HFF-Myc (cell line): ENCODE data around the gene PAX7.

ENCODE experiments used
- DNase-seq: peaks from one replicate; pipeline ENCODE4 v3.0.0-alpha.2; 2011; ENCODE audit warnings: low read depth; ENCODE audit errors: extremely low read depth
- H3K4me3 ChIP-seq: replicated peaks from 2 replicates; pipeline ENCODE4 v1.5.1; 2011; ENCODE audit warnings: low read depth, mild to moderate bottlenecking, control low read depth, low read length
- TF ChIP-seq, protein P1 (sequence below): IDR thresholded peaks from 2 replicates; pipeline ENCODE4 v1.5.1; 2012; ENCODE audit warnings: mild to moderate bottlenecking, low read depth, low read length, control low read depth; ENCODE audit errors: missing control alignments

PAX7 gene

DNA sequence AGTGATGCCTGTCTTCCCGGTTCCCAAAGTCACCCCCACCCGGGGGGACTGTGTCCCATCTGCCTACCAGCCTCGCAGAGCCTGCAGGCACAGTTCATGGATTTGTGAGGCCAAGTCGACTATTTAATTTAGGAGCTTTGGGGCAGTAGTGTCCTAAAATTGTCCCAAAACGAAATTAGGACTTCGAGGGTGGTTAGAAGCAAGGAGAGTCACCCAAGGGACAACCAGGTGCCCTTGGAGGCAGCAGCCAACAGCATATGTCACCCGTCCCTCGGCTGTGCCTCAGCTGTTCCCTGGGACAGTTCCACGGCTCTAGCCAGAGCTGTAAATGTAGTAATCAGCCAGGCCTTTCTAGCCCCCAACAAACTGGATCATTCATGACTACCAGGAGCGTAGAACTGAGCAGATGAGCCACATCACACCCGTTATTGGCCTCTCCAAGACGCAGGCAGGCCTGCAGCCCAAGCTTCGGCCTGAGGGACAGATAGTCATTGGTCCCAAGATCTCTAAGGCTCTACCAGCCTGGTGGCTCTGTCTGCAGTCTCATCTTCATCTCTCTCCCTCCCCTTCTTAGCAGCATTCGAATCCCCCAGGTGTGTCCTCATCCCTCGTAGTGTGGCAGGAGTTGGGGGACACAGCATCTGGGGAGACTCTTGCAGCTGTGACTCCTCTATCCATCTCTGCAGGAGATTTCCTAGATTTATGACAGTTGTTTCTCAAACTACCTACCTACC, 2.9 kb downstream of the PAX7 start:
- no peak overlapping the region for H3K4me3 ChIP-seq
- TF ChIP-seq, protein P1, sequence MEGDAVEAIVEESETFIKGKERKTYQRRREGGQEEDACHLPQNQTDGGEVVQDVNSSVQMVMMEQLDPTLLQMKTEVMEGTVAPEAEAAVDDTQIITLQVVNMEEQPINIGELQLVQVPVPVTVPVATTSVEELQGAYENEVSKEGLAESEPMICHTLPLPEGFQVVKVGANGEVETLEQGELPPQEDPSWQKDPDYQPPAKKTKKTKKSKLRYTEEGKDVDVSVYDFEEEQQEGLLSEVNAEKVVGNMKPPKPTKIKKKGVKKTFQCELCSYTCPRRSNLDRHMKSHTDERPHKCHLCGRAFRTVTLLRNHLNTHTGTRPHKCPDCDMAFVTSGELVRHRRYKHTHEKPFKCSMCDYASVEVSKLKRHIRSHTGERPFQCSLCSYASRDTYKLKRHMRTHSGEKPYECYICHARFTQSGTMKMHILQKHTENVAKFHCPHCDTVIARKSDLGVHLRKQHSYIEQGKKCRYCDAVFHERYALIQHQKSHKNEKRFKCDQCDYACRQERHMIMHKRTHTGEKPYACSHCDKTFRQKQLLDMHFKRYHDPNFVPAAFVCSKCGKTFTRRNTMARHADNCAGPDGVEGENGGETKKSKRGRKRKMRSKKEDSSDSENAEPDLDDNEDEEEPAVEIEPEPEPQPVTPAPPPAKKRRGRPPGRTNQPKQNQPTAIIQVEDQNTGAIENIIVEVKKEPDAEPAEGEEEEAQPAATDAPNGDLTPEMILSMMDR = no peak
- no peak for DNase-seq

DNA sequence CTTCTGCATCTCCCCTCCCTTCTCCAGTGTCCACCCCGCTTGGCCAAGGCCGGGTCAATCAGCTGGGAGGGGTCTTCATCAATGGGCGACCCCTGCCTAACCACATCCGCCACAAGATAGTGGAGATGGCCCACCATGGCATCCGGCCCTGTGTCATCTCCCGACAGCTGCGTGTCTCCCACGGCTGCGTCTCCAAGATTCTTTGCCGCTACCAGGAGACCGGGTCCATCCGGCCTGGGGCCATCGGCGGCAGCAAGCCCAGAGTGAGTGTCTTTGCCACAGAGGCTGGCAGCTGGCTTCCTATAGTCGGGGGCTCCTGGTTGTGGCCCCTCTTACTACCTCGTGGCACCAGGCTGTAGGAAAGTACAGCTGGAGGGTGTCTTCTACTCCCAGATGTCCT, 3.6 kb downstream of the PAX7 start:
- no peak overlapping the region for H3K4me3 ChIP-seq
- no peak for DNase-seq
- TF ChIP-seq, protein P1 = no peak

DNA sequence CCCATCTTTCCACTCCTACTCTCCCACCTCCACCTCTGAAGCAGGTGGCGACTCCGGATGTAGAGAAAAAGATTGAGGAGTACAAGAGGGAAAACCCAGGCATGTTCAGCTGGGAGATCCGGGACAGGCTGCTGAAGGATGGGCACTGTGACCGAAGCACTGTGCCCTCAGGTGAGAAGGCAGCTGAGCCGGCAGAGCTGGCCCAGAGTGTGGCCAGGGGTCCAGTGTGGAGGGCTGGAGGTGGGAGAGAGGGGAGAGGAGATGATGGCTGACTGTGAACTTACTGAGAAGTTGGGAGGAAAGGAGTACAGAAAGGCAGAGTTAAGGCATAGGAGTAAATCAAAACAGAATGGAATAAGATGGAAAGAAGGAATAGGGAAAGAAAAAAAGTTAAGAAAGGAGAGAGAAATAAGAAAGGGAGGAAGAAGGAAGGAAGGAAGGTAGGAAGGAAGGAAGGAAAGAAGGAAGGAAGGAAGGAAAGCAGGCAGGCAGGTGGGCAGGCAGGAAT, 4.5 kb downstream of the PAX7 start:
- TF ChIP-seq, protein P1 = no peak
- H3K4me3 ChIP-seq = no peak overlapping the region
- DNase-seq = no peak

DNA sequence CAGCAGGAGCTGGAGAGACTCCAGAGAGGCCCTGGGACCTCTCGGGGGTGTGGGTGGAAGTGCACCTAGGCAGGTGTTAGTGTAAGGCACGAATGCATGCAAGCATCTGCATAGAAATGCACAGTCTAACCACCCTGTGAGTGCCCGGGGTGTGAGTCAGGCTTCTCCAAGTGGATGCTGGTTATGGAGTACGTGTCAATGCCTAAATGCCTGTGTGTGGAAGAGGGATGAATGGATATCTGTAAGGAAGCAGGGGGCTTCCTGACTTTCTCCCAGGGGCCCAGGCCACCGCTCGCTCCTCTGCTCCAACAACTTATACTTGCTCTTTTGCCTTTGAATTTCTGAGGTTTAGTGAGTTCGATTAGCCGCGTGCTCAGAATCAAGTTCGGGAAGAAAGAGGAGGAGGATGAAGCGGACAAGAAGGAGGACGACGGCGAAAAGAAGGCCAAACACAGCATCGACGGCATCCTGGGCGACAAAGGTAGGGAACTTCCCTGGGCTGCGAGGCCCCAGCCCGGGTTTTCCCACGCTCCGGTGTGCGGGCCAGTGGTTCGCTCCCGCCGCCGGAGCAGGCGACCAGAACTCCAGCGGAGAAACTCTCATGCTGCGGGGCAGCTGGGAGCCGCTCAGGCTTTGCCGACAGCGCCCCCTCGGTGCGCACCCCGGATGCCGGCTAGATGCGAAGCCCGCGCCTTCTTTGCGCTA, 5.4 kb downstream of the PAX7 start:
- TF ChIP-seq, protein P1 = no peak
- DNase-seq = no peak
- no peak overlapping the region for H3K4me3 ChIP-seq

DNA sequence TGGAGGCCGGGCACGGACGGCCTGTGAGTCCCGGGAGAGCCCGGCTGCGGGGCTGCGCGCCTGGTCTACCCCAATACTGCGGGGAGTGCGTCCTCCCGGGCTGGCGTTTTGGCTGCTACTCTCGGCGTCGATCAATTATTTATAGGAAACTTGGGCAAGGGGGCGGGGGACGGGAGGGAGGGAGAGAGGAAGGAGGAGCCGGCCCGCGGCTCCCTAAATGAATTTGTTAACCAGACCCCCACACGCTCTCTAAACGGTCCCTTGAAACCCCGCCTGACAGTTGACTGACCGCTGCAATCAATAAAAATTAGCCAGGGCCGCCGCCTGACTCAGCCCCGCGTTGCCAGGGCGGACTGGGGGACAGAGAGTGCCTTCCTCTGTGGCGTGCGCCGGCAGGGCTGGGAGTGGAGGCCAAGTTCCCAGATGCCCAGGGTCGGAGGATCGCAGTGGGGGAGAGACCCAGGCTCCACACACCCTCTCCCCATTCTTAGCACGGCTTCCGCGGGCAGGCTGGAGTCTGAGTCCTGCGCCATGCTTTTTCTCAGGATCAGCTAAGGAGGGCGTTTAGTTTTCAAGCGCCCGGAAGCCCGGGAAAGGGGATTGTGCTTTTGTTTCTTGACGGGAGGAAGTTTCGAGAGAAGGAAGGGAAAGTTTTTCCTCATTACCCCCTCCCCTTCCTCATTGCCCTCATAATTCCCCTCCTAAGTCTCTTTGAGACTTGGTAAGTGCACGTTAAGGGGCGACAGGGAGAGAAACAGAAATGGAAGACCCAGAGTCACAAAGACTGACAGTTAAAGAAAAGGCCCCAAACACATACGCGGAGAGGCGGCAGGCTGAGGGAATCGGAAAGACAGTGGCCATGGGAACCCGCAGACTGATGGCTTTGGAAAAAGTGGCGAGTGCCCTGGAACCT, 6.2 kb downstream of the PAX7 start:
- no peak for DNase-seq
- no peak overlapping the region for H3K4me3 ChIP-seq
- TF ChIP-seq, protein P1 = no peak

DNA sequence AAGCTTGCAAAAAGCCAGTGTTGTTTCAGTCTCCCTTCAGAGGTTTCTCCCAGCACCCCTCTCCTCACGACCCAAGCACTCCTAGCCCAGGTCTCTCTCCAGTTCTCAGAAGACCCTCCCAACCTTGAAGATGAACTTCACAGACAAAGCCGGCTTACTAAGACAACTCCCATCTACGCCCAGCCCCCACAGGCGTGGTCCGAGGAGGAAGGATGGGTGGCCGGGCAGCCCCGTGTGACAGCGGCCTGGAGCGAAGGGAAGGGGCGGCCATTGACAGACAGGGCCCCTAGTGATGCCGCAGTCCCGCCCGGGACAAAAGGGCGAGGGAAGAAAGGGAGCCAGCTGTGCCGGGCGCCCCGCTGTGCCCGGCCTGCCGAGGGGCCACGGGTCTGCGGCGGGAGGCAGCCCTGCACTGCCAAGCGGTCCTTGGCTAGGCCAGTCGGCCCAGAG, 6.9 kb downstream of the PAX7 start:
- no peak overlapping the region for H3K4me3 ChIP-seq
- TF ChIP-seq, protein P1 = no peak
- no peak for DNase-seq
